Measurements from ENCODE around the gene ERC2. TPM values are rescaled to one million over a fixed set of nuclear protein-coding genes. Genes with fewer than 3 reads are reported as not detected.

ERC2 gene
- total and polyA plus RNA-seq, 2 donors (not counting 1 experiment from before 2014, with no cell fraction given): 0.14 to 0.17 TPM

DNA sequence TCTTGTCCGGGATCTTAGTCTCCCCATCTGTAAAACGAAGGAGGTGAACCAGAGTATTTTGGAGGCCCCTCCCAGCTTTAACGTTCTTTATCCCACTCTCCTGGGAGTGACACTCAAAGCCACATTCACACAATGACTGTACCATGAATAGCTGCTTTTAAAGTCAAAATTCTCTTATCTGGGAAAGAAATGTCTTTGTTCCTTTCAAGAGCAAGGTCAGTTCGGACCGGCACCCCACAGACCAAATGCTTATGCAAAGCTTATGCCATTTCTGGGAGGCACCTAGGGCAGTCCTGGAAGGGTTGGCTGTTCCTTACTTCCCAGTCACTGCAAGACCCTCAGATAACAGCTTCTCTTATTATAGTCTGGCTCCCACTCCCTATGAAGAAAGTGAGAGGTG lies 927.7 kb downstream of the ERC2 start:
- Histone ChIP-seq H3K79me2 (ENCODE audit: control insufficient read depth, insufficient read depth, low read length) (no peaks in the 10 kb centered on the region), H3K4me3 (replicated peaks in 1 of 4; ENCODE audit: control extremely low read depth in 1 of 4, insufficient read depth in 1 of 4, low read depth in 3 of 4, low read length in 4 of 4) (no peak overlapping the region), H3K9me3 (ENCODE audit: control insufficient read depth, insufficient read depth, low read depth, low read length) (no peaks in the 10 kb centered on the region), H3K4me2 (ENCODE audit: extremely low read depth, insufficient read depth, low read length) (no peak overlapping the region), H2AFZ (ENCODE audit: low read length) (no peak overlapping the region), H3K36me3 (ENCODE audit: control insufficient read depth, insufficient read depth, low read length) (no peaks in the 10 kb centered on the region), H4K20me1 (ENCODE audit: control insufficient read depth, extremely low read depth, insufficient read depth, low read length) (no peaks in the 10 kb centered on the region), H3K4me1 (ENCODE audit: control insufficient read depth, extremely low read depth, insufficient read depth, low read length) (no peaks in the 10 kb centered on the region), H3K9ac (ENCODE audit: insufficient read depth, low read length) (no peak overlapping the region), H3K27me3 (ENCODE audit: control insufficient read depth, insufficient read depth, low read length) (no peaks in the 10 kb centered on the region), H3K27ac (ENCODE audit: insufficient read depth, low read length) (no peak overlapping the region)
- TF ChIP-seq, protein P1, sequence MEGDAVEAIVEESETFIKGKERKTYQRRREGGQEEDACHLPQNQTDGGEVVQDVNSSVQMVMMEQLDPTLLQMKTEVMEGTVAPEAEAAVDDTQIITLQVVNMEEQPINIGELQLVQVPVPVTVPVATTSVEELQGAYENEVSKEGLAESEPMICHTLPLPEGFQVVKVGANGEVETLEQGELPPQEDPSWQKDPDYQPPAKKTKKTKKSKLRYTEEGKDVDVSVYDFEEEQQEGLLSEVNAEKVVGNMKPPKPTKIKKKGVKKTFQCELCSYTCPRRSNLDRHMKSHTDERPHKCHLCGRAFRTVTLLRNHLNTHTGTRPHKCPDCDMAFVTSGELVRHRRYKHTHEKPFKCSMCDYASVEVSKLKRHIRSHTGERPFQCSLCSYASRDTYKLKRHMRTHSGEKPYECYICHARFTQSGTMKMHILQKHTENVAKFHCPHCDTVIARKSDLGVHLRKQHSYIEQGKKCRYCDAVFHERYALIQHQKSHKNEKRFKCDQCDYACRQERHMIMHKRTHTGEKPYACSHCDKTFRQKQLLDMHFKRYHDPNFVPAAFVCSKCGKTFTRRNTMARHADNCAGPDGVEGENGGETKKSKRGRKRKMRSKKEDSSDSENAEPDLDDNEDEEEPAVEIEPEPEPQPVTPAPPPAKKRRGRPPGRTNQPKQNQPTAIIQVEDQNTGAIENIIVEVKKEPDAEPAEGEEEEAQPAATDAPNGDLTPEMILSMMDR (conservative IDR thresholded peaks at IDR 0.05 in 1 of 2, IDR thresholded peaks at IDR 0.05 in 1 of 2; ENCODE audit: low read depth in 1 of 2, low read length in 2 of 2): no peak
- no peak for TF ChIP-seq EZH2 (IDR thresholded peaks at IDR 0.05; ENCODE audit: low read length, missing control alignments)
- no peak for DNase-seq (ENCODE audit: low read depth in 2 of 2)

DNA sequence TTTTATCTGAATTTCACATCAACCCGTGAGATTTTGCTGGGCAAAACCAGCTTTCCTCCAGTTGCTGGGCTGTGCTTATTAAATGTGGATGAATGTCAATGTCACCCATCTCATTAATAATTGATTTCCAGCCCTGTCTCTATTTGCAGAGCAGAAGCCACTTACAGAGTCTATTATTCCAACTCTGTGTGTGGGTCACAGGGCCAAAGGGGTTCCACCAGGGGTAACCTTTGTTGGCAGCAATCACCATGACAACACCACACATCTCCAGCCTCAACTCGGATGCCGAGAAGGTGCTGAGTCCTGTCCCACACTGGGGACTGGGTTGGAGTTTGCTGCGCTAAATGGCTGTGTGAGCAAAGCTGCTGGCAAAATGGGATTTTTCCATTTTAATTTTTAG lies 930.1 kb downstream of the ERC2 start:
- TF ChIP-seq, protein P1 (conservative IDR thresholded peaks at IDR 0.05 in 1 of 2, IDR thresholded peaks at IDR 0.05 in 1 of 2; ENCODE audit: low read depth in 1 of 2, low read length in 2 of 2): no peak
- TF ChIP-seq EZH2 (IDR thresholded peaks at IDR 0.05; ENCODE audit: low read length, missing control alignments): no peak

DNA sequence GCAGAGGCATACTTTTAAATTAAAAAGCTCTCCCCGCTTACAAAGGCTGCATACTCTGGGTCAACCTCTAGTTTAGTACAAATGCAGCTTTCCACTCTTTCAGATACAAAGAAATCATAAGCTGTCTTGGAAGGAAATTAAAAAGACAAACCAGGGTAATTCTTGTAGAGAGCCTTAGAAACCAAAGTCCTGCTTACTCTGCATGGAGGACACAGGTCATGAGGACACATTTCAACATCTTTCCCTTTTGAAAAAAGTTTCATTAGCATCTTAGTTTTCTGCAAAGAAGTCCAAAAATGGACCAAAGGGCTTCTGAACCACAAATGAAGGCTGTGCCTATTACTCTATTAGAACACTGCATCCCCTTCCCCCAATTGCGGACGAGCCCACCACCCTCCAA lies 930.7 kb downstream of the ERC2 start:
- no peak for TF ChIP-seq EZH2 (IDR thresholded peaks at IDR 0.05; ENCODE audit: low read length, missing control alignments)
- TF ChIP-seq, protein P1 (conservative IDR thresholded peaks at IDR 0.05 in 1 of 2, IDR thresholded peaks at IDR 0.05 in 1 of 2; ENCODE audit: low read depth in 1 of 2, low read length in 2 of 2): no peak
- Histone ChIP-seq H3K4me3 (replicated peaks in 1 of 4; ENCODE audit: control extremely low read depth in 1 of 4, insufficient read depth in 1 of 4, low read depth in 3 of 4, low read length in 4 of 4) (no peak overlapping the region), H3K9me3 (ENCODE audit: control insufficient read depth, insufficient read depth, low read depth, low read length) (no peaks in the 10 kb centered on the region), H4K20me1 (ENCODE audit: control insufficient read depth, extremely low read depth, insufficient read depth, low read length) (no peaks in the 10 kb centered on the region), H3K36me3 (ENCODE audit: control insufficient read depth, insufficient read depth, low read length) (no peaks in the 10 kb centered on the region), H3K4me2 (ENCODE audit: extremely low read depth, insufficient read depth, low read length) (no peak overlapping the region), H3K79me2 (ENCODE audit: control insufficient read depth, insufficient read depth, low read length) (no peaks in the 10 kb centered on the region), H3K9ac (ENCODE audit: insufficient read depth, low read length) (no peak overlapping the region), H3K4me1 (ENCODE audit: control insufficient read depth, extremely low read depth, insufficient read depth, low read length) (no peaks in the 10 kb centered on the region), H3K27ac (ENCODE audit: insufficient read depth, low read length) (no peak overlapping the region), H2AFZ (ENCODE audit: low read length) (no peak overlapping the region), H3K27me3 (ENCODE audit: control insufficient read depth, insufficient read depth, low read length) (no peaks in the 10 kb centered on the region)
- DNase-seq (ENCODE audit: low read depth in 2 of 2): no peak

More for the DNA sequence above, 930.1 kb downstream of the ERC2 start:
- Histone ChIP-seq H3K36me3 (ENCODE audit: control insufficient read depth, insufficient read depth, low read length) (no peaks in the 10 kb centered on the region), H3K27me3 (ENCODE audit: control insufficient read depth, insufficient read depth, low read length) (no peaks in the 10 kb centered on the region), H3K4me1 (ENCODE audit: control insufficient read depth, extremely low read depth, insufficient read depth, low read length) (no peaks in the 10 kb centered on the region), H3K9ac (ENCODE audit: insufficient read depth, low read length) (no peak overlapping the region), H3K9me3 (ENCODE audit: control insufficient read depth, insufficient read depth, low read depth, low read length) (no peaks in the 10 kb centered on the region), H3K79me2 (ENCODE audit: control insufficient read depth, insufficient read depth, low read length) (no peaks in the 10 kb centered on the region), H3K4me3 (replicated peaks in 1 of 4; ENCODE audit: control extremely low read depth in 1 of 4, insufficient read depth in 1 of 4, low read depth in 3 of 4, low read length in 4 of 4) (no peak overlapping the region), H3K4me2 (ENCODE audit: extremely low read depth, insufficient read depth, low read length) (no peak overlapping the region), H2AFZ (ENCODE audit: low read length) (no peak overlapping the region), H4K20me1 (ENCODE audit: control insufficient read depth, extremely low read depth, insufficient read depth, low read length) (no peaks in the 10 kb centered on the region), H3K27ac (ENCODE audit: insufficient read depth, low read length) (no peak overlapping the region)
- DNase-seq (ENCODE audit: low read depth in 2 of 2): no peak

Measured in fibroblast of lung (primary cell).